H9 (cell line): ENCODE data around the gene SP4. TPM values are rescaled to one million over a fixed set of nuclear protein-coding genes. Genes with fewer than 3 reads are reported as not detected.

Experiments
- DNase-seq: peaks from one replicate; pipeline ENCODE4 v3.0.0-alpha.2; 2017
- H2AFZ ChIP-seq: one replicate; pipeline ENCODE4 v1.6.1; 2013; ENCODE audit warnings: mild to moderate bottlenecking, low read length, control low read depth, moderate library complexity
- H2AK5ac ChIP-seq: 2 replicates; pipeline ENCODE4 v1.6.1; 2013; ENCODE audit warnings: low read length, control low read depth, mixed read lengths; ENCODE audit not compliant: insufficient read length
- H2BK120ac ChIP-seq: one replicate; pipeline ENCODE4 v1.6.1; 2013; ENCODE audit warnings: low read depth, mild to moderate bottlenecking, low read length, control low read depth, inconsistent platforms; ENCODE audit not compliant: poor library complexity, severe bottlenecking
- H2BK12ac ChIP-seq: 2 replicates; pipeline ENCODE4 v1.6.1; 2013; ENCODE audit warnings: low read length, control low read depth, mixed read lengths, low read depth; ENCODE audit not compliant: insufficient read length
- H2BK15ac ChIP-seq: 2 replicates; pipeline ENCODE4 v1.6.1; 2013; ENCODE audit warnings: low read depth, low read length, control low read depth
- H2BK20ac ChIP-seq: one replicate; pipeline ENCODE4 v1.6.1; 2013; ENCODE audit warnings: low read depth, mild to moderate bottlenecking, low read length, control low read depth, inconsistent platforms; ENCODE audit not compliant: poor library complexity, severe bottlenecking
- H2BK5ac ChIP-seq: 2 replicates; pipeline ENCODE4 v1.6.1; 2013; ENCODE audit warnings: low read length, control low read depth, mixed read lengths; ENCODE audit not compliant: insufficient read length
- H3K14ac ChIP-seq: 2 replicates; pipeline ENCODE4 v1.6.1; 2013; ENCODE audit warnings: low read length, control low read depth; ENCODE audit not compliant: insufficient read depth
- H3K18ac ChIP-seq: 2 replicates; pipeline ENCODE4 v1.6.1; 2013; ENCODE audit warnings: low read depth, mild to moderate bottlenecking, mixed read lengths, low read length, control low read depth; ENCODE audit not compliant: insufficient read length
- H3K23ac ChIP-seq: 2 replicates; pipeline ENCODE4 v1.6.1; 2013; ENCODE audit warnings: low read length, control low read depth, mixed read lengths, low read depth; ENCODE audit not compliant: insufficient read length
- H3K23me2 ChIP-seq: 2 replicates; pipeline ENCODE4 v1.6.1; 2013; ENCODE audit warnings: low read depth, mild to moderate bottlenecking, mixed read lengths, low read length, control low read depth; ENCODE audit not compliant: insufficient read length, poor library complexity, severe bottlenecking
- H3K27ac ChIP-seq: 2 replicates; pipeline ENCODE4 v1.5.1; 2013; ENCODE audit warnings: low read length, control low read depth, mixed read lengths, low read depth; ENCODE audit not compliant: insufficient read length
- H3K27me3 ChIP-seq: 2 replicates; pipeline ENCODE4 v1.6.1; 2013; ENCODE audit warnings: low read length, control low read depth, inconsistent platforms; ENCODE audit not compliant: insufficient read depth
- H3K4ac ChIP-seq: 2 replicates; pipeline ENCODE4 v1.6.1; 2013; ENCODE audit warnings: low read depth, mild to moderate bottlenecking, control low read depth, inconsistent platforms, low read length, moderate library complexity
- H3K4me1 ChIP-seq: 2 replicates; pipeline ENCODE4 v1.6.1; 2013; ENCODE audit warnings: low read length, control low read depth, inconsistent platforms; ENCODE audit not compliant: insufficient read depth
- H3K4me2 ChIP-seq: 2 replicates; pipeline ENCODE4 v1.6.1; 2013; ENCODE audit warnings: low read length, control low read depth, mixed read lengths; ENCODE audit not compliant: insufficient read length, insufficient read depth
- H3K56ac ChIP-seq: 2 replicates; pipeline ENCODE4 v1.6.1; 2013; ENCODE audit warnings: low read depth, mild to moderate bottlenecking, mixed read lengths, low read length, control low read depth; ENCODE audit not compliant: insufficient read length
- H3K79me1 ChIP-seq: 2 replicates; pipeline ENCODE4 v1.6.1; 2013; ENCODE audit warnings: low read depth, mild to moderate bottlenecking, moderate library complexity, low read length, control low read depth, inconsistent platforms; ENCODE audit not compliant: insufficient read depth, poor library complexity, severe bottlenecking
- H3K79me2 ChIP-seq: 2 replicates; pipeline ENCODE4 v1.6.1; 2013; ENCODE audit warnings: low read length, control low read depth, inconsistent platforms; ENCODE audit not compliant: insufficient read depth
- H3K9ac ChIP-seq: 2 replicates; pipeline ENCODE4 v1.6.1; 2013; ENCODE audit warnings: low read length, control low read depth, mixed read lengths; ENCODE audit not compliant: insufficient read length; ENCODE audit errors: extremely low read depth
- H3K9me3 ChIP-seq: one replicate; pipeline ENCODE4 v1.6.1; 2013; ENCODE audit warnings: low read depth, low read length, inconsistent platforms; ENCODE audit not compliant: control insufficient read depth
- H3T11ph ChIP-seq: one replicate; pipeline ENCODE4 v1.6.1; 2013; ENCODE audit warnings: mild to moderate bottlenecking, low read length, control low read depth, inconsistent platforms
- H4K20me1 ChIP-seq: one replicate; pipeline ENCODE4 v1.6.1; 2013; ENCODE audit not compliant: control insufficient read depth, insufficient read length, insufficient read depth
- H4K5ac ChIP-seq: 2 replicates; pipeline ENCODE4 v1.6.1; 2013; ENCODE audit warnings: low read depth, mild to moderate bottlenecking, mixed read lengths, low read length, control low read depth; ENCODE audit not compliant: insufficient read length
- H4K8ac ChIP-seq: replicated peaks from 2 replicates; pipeline ENCODE4 v1.6.1; 2013; ENCODE audit warnings: low read length, control low read depth, mixed read lengths, low read depth; ENCODE audit not compliant: insufficient read length
- H4K91ac ChIP-seq: 2 replicates; pipeline ENCODE4 v1.6.1; 2013; ENCODE audit warnings: low read depth, mild to moderate bottlenecking, moderate library complexity, mixed read lengths, low read length, control low read depth; ENCODE audit not compliant: insufficient read length
- H3K27ac Mint-ChIP-seq, 3 experiments: 2 replicates in 2 of 3; 3 replicates in 1 of 3; pipeline ENCODE4 v1.8.0; 2020 to 2021; ENCODE audit warnings: mixed read lengths in 3 of 3, mild to moderate bottlenecking in 1 of 3, moderate library complexity in 1 of 3
- H3K27me3 Mint-ChIP-seq: 2 replicates; pipeline ENCODE4 v1.8.0; 2021; ENCODE audit warnings: low read depth, mild to moderate bottlenecking, moderate library complexity, mixed read lengths
- H3K36me3 Mint-ChIP-seq, 3 experiments: 2 replicates in 2 of 3; 3 replicates in 1 of 3; pipeline ENCODE4 v1.8.0; 2020 to 2021; ENCODE audit warnings: low read depth in 3 of 3, mixed read lengths in 3 of 3; ENCODE audit not compliant: insufficient read depth in 1 of 3
- H3K4me1 Mint-ChIP-seq, 2 experiments: 2 replicates each; pipeline ENCODE4 v1.8.0; 2020; ENCODE audit warnings: mixed read lengths in 2 of 2
- H3K4me3 Mint-ChIP-seq, 2 experiments: 2 replicates in 1 of 2; 3 replicates in 1 of 2; pipeline ENCODE4 v1.8.0; 2020 to 2021; ENCODE audit warnings: mild to moderate bottlenecking in 2 of 2, mixed read lengths in 2 of 2, moderate library complexity in 1 of 2
- H3K9me3 Mint-ChIP-seq, 2 experiments: 2 replicates in 1 of 2; 3 replicates in 1 of 2; pipeline ENCODE4 v1.8.0; 2020; ENCODE audit warnings: mild to moderate bottlenecking in 2 of 2, mixed read lengths in 2 of 2, moderate library complexity in 1 of 2
- WGBS: extraction: QIAGEN DNeasy Blood & Tissue Kit; methylation state at CpG from one replicate; pipeline ENCODE4 v1.1.7; 2013; ENCODE audit warnings: missing lambda C conversion rate, low lambda C conversion rate, mixed read lengths; ENCODE audit not compliant: insufficient read length; ENCODE audit errors: extremely low coverage; 5-methylcytosine and 5-hydroxymethylcytosine counted together
- total RNA-seq: library from RNA; stranded (reverse); gene quantifications from 2 replicates; pipeline ENCODE4 v1.2.1, GENCODE V29; 2021
- TF ChIP-seq, protein P1 (sequence below): fragments of 200-600 bp; sonication (generic); conservative IDR thresholded peaks from 3 replicates; pipeline ENCODE4 v1.8.0; 2021; ENCODE audit warnings: antibody characterized with exemption, mild to moderate bottlenecking

Gene SP4
- total RNA-seq, 1 experiment from 2014 or later = 19.4 TPM

DNA sequence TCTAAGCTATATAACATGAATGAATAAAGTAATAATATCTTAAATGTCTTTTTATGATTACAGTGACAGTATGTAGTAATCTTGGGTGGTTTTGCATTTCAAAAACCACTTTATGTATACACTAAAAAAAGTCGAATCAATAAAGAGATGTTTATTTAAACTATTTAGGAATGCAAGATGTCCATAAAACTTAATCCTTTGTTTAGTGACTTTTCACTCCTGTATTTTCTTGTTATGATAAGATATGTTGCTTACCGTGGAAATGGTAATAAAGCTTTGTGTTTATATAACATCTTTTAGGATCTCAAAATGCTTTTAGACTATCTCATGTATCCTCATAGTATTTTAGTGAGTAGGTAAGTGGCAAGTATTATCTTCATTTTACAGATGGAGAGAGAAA, 48.5 kb downstream of the SP4 start:
- H3K9me3 Mint-ChIP-seq = no peaks in the 10 kb centered on the region
- H2AK5ac ChIP-seq = no peak overlapping the region
- H3T11ph ChIP-seq = no peak overlapping the region
- peaks cover 3% of the 10 kb centered on the region for H3K79me1 ChIP-seq
- no peaks in the 10 kb centered on the region for H4K20me1 ChIP-seq
- no peaks in the 10 kb centered on the region for H3K79me2 ChIP-seq
- H3K27me3 ChIP-seq = no peaks in the 10 kb centered on the region
- no peak overlapping the region for H4K91ac ChIP-seq
- no peak overlapping the region for H4K8ac ChIP-seq
- H3K23me2 ChIP-seq = no peaks in the 10 kb centered on the region
- H3K4me2 ChIP-seq = no peak overlapping the region
- no peak overlapping the region for H3K4me3 Mint-ChIP-seq
- H3K4me1 ChIP-seq = peaks cover 3% of the 10 kb centered on the region; the same call in 1 of the 2 replicates
- H3K4ac ChIP-seq = no peak overlapping the region
- H2BK15ac ChIP-seq = no peak overlapping the region
- H2BK12ac ChIP-seq = no peak overlapping the region
- H3K27me3 Mint-ChIP-seq = no peaks in the 10 kb centered on the region
- no peak overlapping the region for H2AFZ ChIP-seq
- no CpG with 5 or more reads among the region's 2 CpGs for WGBS
- H3K18ac ChIP-seq = no peak overlapping the region
- peaks cover 22 to 32% of the 10 kb centered on the region in 2 experiments for H3K4me1 Mint-ChIP-seq
- H3K9ac ChIP-seq = no peak overlapping the region
- no peak overlapping the region for H4K5ac ChIP-seq
- H3K23ac ChIP-seq = no peak overlapping the region
- no peak overlapping the region for H3K14ac ChIP-seq
- H3K36me3 Mint-ChIP-seq = peaks cover 12 to 17% (median 15%) of the 10 kb centered on the region in 3 experiments; a peak in 6 of 7 replicates
- DNase-seq = no peak
- no peak overlapping the region for H3K56ac ChIP-seq
- TF ChIP-seq, protein P1, sequence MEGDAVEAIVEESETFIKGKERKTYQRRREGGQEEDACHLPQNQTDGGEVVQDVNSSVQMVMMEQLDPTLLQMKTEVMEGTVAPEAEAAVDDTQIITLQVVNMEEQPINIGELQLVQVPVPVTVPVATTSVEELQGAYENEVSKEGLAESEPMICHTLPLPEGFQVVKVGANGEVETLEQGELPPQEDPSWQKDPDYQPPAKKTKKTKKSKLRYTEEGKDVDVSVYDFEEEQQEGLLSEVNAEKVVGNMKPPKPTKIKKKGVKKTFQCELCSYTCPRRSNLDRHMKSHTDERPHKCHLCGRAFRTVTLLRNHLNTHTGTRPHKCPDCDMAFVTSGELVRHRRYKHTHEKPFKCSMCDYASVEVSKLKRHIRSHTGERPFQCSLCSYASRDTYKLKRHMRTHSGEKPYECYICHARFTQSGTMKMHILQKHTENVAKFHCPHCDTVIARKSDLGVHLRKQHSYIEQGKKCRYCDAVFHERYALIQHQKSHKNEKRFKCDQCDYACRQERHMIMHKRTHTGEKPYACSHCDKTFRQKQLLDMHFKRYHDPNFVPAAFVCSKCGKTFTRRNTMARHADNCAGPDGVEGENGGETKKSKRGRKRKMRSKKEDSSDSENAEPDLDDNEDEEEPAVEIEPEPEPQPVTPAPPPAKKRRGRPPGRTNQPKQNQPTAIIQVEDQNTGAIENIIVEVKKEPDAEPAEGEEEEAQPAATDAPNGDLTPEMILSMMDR = no peak
- H2BK5ac ChIP-seq = no peak overlapping the region
- no peak overlapping the region for H2BK20ac ChIP-seq
- H3K27ac Mint-ChIP-seq = no peak overlapping the region
- no peak overlapping the region for H2BK120ac ChIP-seq
- H3K27ac ChIP-seq = no peak overlapping the region
- no peaks in the 10 kb centered on the region for H3K9me3 ChIP-seq
